Peyer's patch (tissue), 4 donors: ENCODE data around the gene HMGA1.

Experiments used
- POLR2A ChIP-seq, 2 donors: fragments of 450-650 bp; IDR thresholded peaks; one replicate each; pipeline ENCODE4 v1.5.1; 2017; ENCODE audit warnings: antibody characterized with exemption in 2 of 2, mild to moderate bottlenecking in 2 of 2, moderate library complexity in 2 of 2
- TF ChIP-seq, protein P1 (sequence below), 6 experiments: fragments of 450-650 bp in 4 of 6; fragments of 200-600 bp in 2 of 6; sonication (generic) in 1 of 6; IDR thresholded peaks; one replicate each; pipeline ENCODE4 v1.5.1; 2017 to 2019; ENCODE audit warnings: antibody characterized with exemption in 6 of 6, mild to moderate bottlenecking in 3 of 6, moderate library complexity in 1 of 6

GRCh38 chr6:34204693-34205092, 32.0 kb upstream of the HMGA1 start:
- TF ChIP-seq, protein P1, sequence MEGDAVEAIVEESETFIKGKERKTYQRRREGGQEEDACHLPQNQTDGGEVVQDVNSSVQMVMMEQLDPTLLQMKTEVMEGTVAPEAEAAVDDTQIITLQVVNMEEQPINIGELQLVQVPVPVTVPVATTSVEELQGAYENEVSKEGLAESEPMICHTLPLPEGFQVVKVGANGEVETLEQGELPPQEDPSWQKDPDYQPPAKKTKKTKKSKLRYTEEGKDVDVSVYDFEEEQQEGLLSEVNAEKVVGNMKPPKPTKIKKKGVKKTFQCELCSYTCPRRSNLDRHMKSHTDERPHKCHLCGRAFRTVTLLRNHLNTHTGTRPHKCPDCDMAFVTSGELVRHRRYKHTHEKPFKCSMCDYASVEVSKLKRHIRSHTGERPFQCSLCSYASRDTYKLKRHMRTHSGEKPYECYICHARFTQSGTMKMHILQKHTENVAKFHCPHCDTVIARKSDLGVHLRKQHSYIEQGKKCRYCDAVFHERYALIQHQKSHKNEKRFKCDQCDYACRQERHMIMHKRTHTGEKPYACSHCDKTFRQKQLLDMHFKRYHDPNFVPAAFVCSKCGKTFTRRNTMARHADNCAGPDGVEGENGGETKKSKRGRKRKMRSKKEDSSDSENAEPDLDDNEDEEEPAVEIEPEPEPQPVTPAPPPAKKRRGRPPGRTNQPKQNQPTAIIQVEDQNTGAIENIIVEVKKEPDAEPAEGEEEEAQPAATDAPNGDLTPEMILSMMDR (IDR thresholded peaks at IDR 0.05), result no peak
- TF ChIP-seq POLR2A (IDR thresholded peaks at IDR 0.05), result no peak
